CD4-positive, CD25-positive, alpha-beta regulatory T cell (primary cell): ENCODE results near the gene GCN1. TPM values are rescaled to one million over a fixed set of nuclear protein-coding genes. Genes with fewer than 3 reads are reported as not detected.
"Not testable (repeated sequence)": the region's sequence is repeated elsewhere in the genome, so short reads cannot be mapped to it uniquely, and the experiment has no call there.

Experiments used
- ATAC-seq, 2 donors: fragments of 150-1000 bp; cut with Tn5 transposase; one replicate each; pipeline ENCODE4 v1.10.0; 2021; ENCODE audit warnings: low read depth in 2 of 2, moderate number of reproducible peaks in 2 of 2, moderate library complexity in 1 of 2
- DNase-seq, 3 donors: peaks; one replicate each; pipeline versions ENCODE4 v3.0.0 to v3.0.0-alpha.2; 2012 to 2022; ENCODE audit warnings: mixed read lengths in 1 of 3
- H3K27ac ChIP-seq: one replicate; pipeline ENCODE4 v1.7.0; 2013; ENCODE audit warnings: mild to moderate bottlenecking, low read length; ENCODE audit not compliant: insufficient read depth, poor library complexity, severe bottlenecking
- H3K27me3 ChIP-seq: one replicate; pipeline ENCODE4 v1.7.0; 2013; ENCODE audit warnings: low read length; ENCODE audit not compliant: control insufficient read depth, insufficient read depth
- H3K36me3 ChIP-seq: one replicate; pipeline ENCODE4 v1.7.0; 2013; ENCODE audit warnings: mild to moderate bottlenecking, low read length, moderate library complexity; ENCODE audit not compliant: control insufficient read depth, insufficient read depth
- H3K4me1 ChIP-seq: 2 replicates; pipeline ENCODE4 v1.7.0; 2013; ENCODE audit warnings: mild to moderate bottlenecking, low read length; ENCODE audit not compliant: insufficient read depth, control insufficient read depth, poor library complexity, severe bottlenecking
- H3K4me3 ChIP-seq: one replicate; pipeline ENCODE4 v1.7.0; 2013; ENCODE audit warnings: low read depth, mild to moderate bottlenecking, low read length, moderate library complexity
- H3K9me3 ChIP-seq, 2 experiments: 1 replicate in 1 of 2; 2 replicates in 1 of 2; pipeline ENCODE4 v1.7.0; 2013; ENCODE audit warnings: low read length in 2 of 2, mild to moderate bottlenecking in 1 of 2, moderate library complexity in 1 of 2; ENCODE audit not compliant: control insufficient read depth in 2 of 2
- H3K27ac Mint-ChIP-seq, 3 donors: one replicate each; pipeline ENCODE4 v1.8.0; 2020 to 2022; ENCODE audit warnings: mild to moderate bottlenecking in 3 of 3, mixed read lengths in 3 of 3, moderate library complexity in 2 of 3
- H3K27me3 Mint-ChIP-seq: one replicate; pipeline ENCODE4 v1.8.0; 2022; ENCODE audit warnings: mild to moderate bottlenecking, mixed read lengths
- H3K36me3 Mint-ChIP-seq: one replicate; pipeline ENCODE4 v1.8.0; 2020; ENCODE audit warnings: mixed read lengths
- H3K4me1 Mint-ChIP-seq, 4 donors: one replicate each; pipeline ENCODE4 v1.8.0; 2020 to 2022; ENCODE audit warnings: mixed read lengths in 4 of 4, mild to moderate bottlenecking in 1 of 4
- H3K4me3 Mint-ChIP-seq, 4 donors: one replicate each; pipeline ENCODE4 v1.8.0; 2020 to 2022; ENCODE audit warnings: mild to moderate bottlenecking in 4 of 4, mixed read lengths in 4 of 4, moderate library complexity in 3 of 4
- H3K9me3 Mint-ChIP-seq, 7 donors: one replicate each; pipeline ENCODE4 v1.8.0; 2020 to 2022; ENCODE audit warnings: mixed read lengths in 7 of 7, mild to moderate bottlenecking in 3 of 7, moderate library complexity in 2 of 7
- polyA plus RNA-seq, 4 donors: library from polyadenylated mRNA; unstranded; fragments of 300-500 nt; fragmentation: Illumina TruSeq; gene quantifications; one replicate each; pipeline ENCODE4 v1.2.3, GENCODE V29; 2021
- total RNA-seq: library from RNA; stranded (reverse); gene quantifications from one replicate; pipeline ENCODE4 v1.2.3, GENCODE V29; 2022

GCN1 gene
- total and polyA plus RNA-seq, 5 donors from 2014 or later = 17.0 to 115 (median 22.5) TPM

GRCh38 chr12:120238839-120239445 lies 44.4 kb upstream of the GCN1 start:
- H3K4me3 Mint-ChIP-seq = no peak overlapping the region
- ATAC-seq = no peak
- peaks cover 24 to 88% (median 41%) of the 10 kb centered on the region in 4 donors for H3K4me1 Mint-ChIP-seq
- H3K4me3 ChIP-seq = no peak overlapping the region
- H3K27ac ChIP-seq = no peak overlapping the region
- H3K27me3 Mint-ChIP-seq = no peaks in the 10 kb centered on the region
- no peaks in the 10 kb centered on the region for H3K27me3 ChIP-seq
- H3K9me3 Mint-ChIP-seq = no peaks in the 10 kb centered on the region
- H3K36me3 ChIP-seq = peaks cover 15% of the 10 kb centered on the region
- DNase-seq = no peak
- H3K4me1 ChIP-seq = peaks cover 80% of the 10 kb centered on the region
- H3K27ac Mint-ChIP-seq = peak overlapping the region in 2 of 3 donors; percentile 75 to 76
- H3K9me3 ChIP-seq = no peaks in the 10 kb centered on the region
- H3K36me3 Mint-ChIP-seq = peaks cover 14% of the 10 kb centered on the region

GRCh38 chr12:120238217-120238616 lies 43.7 kb upstream of the GCN1 start:
- peaks cover 25 to 88% (median 40%) of the 10 kb centered on the region in 4 donors for H3K4me1 Mint-ChIP-seq
- no peaks in the 10 kb centered on the region for H3K27me3 Mint-ChIP-seq
- H3K9me3 Mint-ChIP-seq = no peaks in the 10 kb centered on the region
- peak overlapping the region in 2 of 4 donors; percentile 35 to 60 for H3K4me3 Mint-ChIP-seq
- Histone ChIP-seq H3K36me3 (peaks cover 15% of the 10 kb centered on the region), H3K4me1 (peaks cover 83% of the 10 kb centered on the region), H3K9me3 (no peaks in the 10 kb centered on the region), H3K27ac (peak overlapping the region; percentile 3), H3K27me3 (no peaks in the 10 kb centered on the region), H3K4me3 (no peak overlapping the region)
- no peak for ATAC-seq
- peak overlapping the region; percentile 75 to 85 (median 76) for H3K27ac Mint-ChIP-seq
- no peak for DNase-seq
- peaks cover 10% of the 10 kb centered on the region for H3K36me3 Mint-ChIP-seq

- Mint-ChIP-seq H3K27ac (peak overlapping the region; percentile 61 to 85 (median 75)), H3K4me1 (peaks cover 28 to 88% (median 41%) of the 10 kb centered on the region in 4 donors), H3K27me3 (no peaks in the 10 kb centered on the region), H3K4me3 (peak overlapping the region in 3 of 4 donors; percentile 35 to 60 (median 39)), H3K36me3 (peaks cover 6% of the 10 kb centered on the region), H3K9me3 (no peaks in the 10 kb centered on the region)
- H3K27me3 ChIP-seq = no peaks in the 10 kb centered on the region
- no peak for ATAC-seq
- no peak for DNase-seq
- H3K4me3 ChIP-seq = no peak overlapping the region
- H3K4me1 ChIP-seq = peaks cover 89% of the 10 kb centered on the region
- peaks cover 15% of the 10 kb centered on the region for H3K36me3 ChIP-seq
- no peaks in the 10 kb centered on the region for H3K9me3 ChIP-seq
- peak overlapping the region; percentile 3 for H3K27ac ChIP-seq
These were observed 43.1 kb upstream of the GCN1 start for GRCh38 chr12:120237360-120238171.

DNA sequence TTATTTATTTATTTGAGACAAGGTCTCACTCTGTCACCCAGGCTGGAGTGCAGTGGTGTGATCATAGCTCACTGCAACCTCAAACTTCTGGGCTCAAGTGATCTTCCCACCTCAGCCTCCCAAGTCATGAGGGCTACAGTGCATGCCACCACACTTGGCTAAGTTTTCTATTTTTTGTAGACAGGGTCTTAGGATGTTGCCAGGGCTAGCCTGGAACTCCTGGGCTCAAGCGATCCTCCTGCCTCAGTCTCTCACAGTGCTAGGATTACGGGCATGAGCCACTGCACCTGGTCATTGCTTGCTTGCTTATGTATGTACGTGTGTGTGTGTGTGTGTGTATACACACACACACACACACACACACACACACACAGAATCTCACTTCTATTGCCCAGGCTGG lies 42.3 kb upstream of the GCN1 start:
- not testable (repeated sequence) for H3K27me3 ChIP-seq, ATAC-seq, H3K9me3 Mint-ChIP-seq, H3K36me3 Mint-ChIP-seq, H3K9me3 ChIP-seq, H3K4me3 Mint-ChIP-seq, H3K4me3 ChIP-seq, DNase-seq, H3K27me3 Mint-ChIP-seq, H3K27ac ChIP-seq
- Histone ChIP-seq H3K36me3 (peaks cover 10% of the 10 kb centered on the region), H3K4me1 (peaks cover 89% of the 10 kb centered on the region)
- Mint-ChIP-seq H3K4me1 (peaks cover 33 to 88% (median 46%) of the 10 kb centered on the region in 4 donors), H3K27ac (peak overlapping the region in 2 of 3 donors; percentile 20 to 85)

- ATAC-seq (no peak), DNase-seq (peak in 1 of 3 donors; percentile 35)
- peak overlapping the region; percentile 47 for H3K27ac ChIP-seq
- no peak overlapping the region for H3K4me3 ChIP-seq
- Mint-ChIP-seq H3K27ac (peak overlapping the region; percentile 81 to 91 (median 89)), H3K4me1 (peaks cover 33 to 88% (median 48%) of the 10 kb centered on the region in 4 donors), H3K36me3 (no peaks in the 10 kb centered on the region), H3K9me3 (no peaks in the 10 kb centered on the region), H3K27me3 (no peaks in the 10 kb centered on the region), H3K4me3 (peak overlapping the region in 3 of 4 donors; percentile 33 to 48 (median 39))
- H3K4me1 ChIP-seq = peaks cover 89% of the 10 kb centered on the region
- peaks cover 5% of the 10 kb centered on the region for H3K36me3 ChIP-seq
- no peaks in the 10 kb centered on the region for H3K9me3 ChIP-seq
- no peaks in the 10 kb centered on the region for H3K27me3 ChIP-seq
These were observed 41.1 kb upstream of the GCN1 start for GRCh38 chr12:120235369-120236323.

DNA sequence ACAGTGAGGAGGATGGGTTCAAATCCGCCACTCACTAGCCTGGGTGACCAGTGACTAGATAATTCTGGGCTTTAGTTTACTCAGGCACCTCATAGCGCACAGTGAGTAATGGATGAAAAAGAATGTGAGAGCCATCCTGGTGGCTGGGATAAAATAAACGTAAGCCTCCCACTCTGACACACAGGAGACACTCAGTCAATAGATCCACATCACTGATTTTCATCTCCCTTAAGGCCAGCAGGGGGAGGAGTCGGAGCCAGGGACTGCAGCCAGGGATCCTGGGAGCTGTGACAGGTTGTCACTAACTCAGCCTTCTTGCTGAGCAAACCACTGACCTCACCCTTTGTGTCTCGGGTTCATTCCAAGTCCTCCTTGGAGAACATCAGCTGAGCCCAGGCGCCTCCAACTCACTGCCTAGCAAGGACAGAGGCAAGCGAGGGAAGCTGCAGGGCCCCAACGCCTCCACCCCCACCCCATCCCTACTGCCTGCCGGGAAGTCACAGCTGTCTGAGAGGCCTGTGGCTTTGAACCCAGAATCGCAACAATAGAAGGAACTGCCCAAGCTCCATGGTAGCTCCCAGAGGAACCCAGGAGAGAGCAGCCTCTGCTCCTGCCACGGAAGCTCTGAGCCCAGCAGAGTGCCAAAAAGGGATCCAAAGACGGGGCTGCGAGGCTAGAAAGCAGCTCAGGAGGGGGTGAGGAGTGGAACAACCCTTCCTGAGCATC lies 40.3 kb upstream of the GCN1 start:
- Mint-ChIP-seq H3K4me1 (peaks cover 29 to 88% (median 44%) of the 10 kb centered on the region in 4 donors), H3K4me3 (no peak overlapping the region), H3K9me3 (no peaks in the 10 kb centered on the region), H3K27ac (peak overlapping the region in 2 of 3 donors; percentile 90 to 91), H3K36me3 (no peaks in the 10 kb centered on the region), H3K27me3 (no peaks in the 10 kb centered on the region)
- no peak for DNase-seq
- Histone ChIP-seq H3K36me3 (peaks cover 5% of the 10 kb centered on the region), H3K27me3 (no peaks in the 10 kb centered on the region), H3K9me3 (no peaks in the 10 kb centered on the region), H3K27ac (peak overlapping the region; percentile 47), H3K4me3 (no peak overlapping the region), H3K4me1 (peaks cover 89% of the 10 kb centered on the region)
- ATAC-seq = no peak
